Measurements from ENCODE around the gene C1orf174. TPM values are rescaled to one million over a fixed set of nuclear protein-coding genes. Genes with fewer than 3 reads are reported as not detected.

Gene C1orf174
- polyA plus RNA-seq, 1 donor = 37.9 TPM

DNA sequence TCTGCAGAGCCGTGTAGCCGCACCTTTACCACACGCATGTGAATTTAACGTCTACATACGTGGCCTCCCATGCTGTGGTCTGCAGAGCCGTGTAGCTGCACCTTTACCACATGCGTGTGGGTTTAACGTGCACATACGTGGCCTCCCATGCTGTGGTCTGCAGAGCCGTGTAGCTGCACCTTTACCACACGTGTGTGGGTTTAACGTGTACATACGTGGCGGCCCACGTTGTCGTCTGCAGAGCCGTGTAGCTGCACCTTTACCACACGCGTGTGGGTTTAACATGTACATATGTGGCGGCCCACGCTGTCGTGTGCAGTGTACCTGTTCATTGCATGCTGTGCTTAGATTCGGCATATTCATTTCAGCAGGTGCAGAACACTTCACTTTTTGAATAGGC lies 25.3 kb downstream of the C1orf174 start:
- no peak for DNase-seq

GRCh38 chr1:3872546-3872945 lies 27.5 kb downstream of the C1orf174 start:
- no peak for DNase-seq

- DNase-seq = no peak
These were observed 28.6 kb downstream of the C1orf174 start for GRCh38 chr1:3871451-3871805.

GRCh38 chr1:3869751-3870301 lies 30.2 kb downstream of the C1orf174 start:
- DNase-seq = no peak

DNA sequence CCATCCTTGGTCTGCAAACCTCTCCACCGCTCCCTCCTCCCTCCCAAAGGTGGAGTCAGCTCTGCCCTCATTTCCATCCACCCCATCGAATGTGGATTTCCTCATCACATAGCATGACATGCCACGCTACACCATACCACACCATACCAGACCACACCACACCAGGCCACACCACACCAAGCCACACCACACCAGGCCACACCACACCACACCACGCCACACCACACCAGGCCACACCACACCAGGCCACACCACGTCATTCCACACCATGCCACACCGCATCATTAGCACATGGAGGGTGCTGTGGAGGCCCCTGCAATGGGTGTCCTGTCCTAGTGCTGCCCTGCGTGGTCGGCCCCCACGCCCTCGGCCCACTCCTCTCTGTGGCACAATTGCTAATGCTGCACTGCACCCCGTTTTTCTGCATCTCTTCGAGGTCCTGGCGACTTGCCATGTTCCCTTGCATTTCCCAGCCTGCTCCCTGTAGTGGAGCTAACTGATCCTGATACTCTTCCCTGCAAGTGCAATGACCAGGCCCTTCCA lies 31.5 kb downstream of the C1orf174 start:
- no peak for DNase-seq

DNA sequence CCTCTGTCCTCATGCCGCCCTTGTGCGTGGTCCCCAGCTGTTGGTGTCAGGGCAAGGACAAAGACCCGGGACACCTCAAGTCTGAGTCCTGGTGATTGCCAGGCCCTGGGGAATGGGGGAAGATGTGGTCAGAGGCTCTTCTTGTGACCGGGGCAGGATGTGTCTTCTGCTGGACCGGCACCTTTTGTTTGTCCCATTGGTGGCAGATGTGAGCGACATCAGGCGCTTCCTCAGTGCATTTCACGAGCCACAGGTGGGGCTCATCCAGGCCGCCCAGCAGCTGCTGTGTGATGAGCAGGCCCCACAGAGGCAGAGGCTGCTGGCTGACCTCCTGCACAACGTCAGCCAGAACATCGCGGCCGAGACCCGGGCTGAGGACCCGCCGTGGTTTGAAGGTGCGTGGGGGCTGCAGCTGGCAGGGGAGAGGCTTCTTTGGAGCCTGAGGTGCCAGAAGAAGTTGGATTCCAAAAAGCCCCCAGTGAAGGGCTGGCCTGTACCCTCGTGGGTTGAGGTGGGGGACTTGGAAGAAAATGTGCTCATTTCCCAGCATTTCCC lies 34.4 kb downstream of the C1orf174 start:
- DNase-seq = no peak

- DNase-seq = no peak
These were observed 35.2 kb downstream of the C1orf174 start for GRCh38 chr1:3864884-3865283.

DNA sequence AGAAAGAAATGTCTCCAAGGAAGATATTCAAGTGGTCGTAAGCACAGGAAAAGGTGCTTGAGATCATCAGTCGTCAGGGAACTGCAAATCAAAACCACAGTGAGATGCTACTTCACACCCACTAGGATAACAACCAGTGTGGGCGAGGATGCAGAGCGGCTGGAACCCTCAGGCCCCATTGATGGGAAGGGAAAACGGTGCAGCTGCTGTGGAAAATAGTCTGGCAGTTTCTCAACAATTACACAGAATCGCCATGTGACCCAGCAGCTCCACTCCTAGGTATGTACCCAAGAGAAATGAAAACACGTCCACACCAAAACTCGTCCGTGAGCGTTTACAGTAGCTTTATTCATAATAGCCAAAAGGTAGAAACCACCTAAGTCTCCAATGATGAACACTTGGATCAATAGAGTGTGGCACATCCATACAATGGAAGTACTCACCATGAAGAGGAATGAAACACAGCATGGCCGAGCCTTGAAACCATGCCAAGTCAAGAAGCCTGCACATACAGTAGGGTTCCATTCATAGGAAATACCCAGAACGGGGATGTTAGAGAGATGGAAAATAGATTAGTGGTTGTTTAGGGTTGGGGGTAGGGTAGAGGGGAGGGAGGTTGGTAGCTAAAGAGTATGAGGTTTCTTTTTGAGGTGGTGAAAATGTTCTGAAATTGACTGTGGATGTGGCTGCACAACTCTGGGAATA lies 36.7 kb downstream of the C1orf174 start:
- no peak for DNase-seq

- no peak for DNase-seq
These were observed 41.7 kb downstream of the C1orf174 start for GRCh38 chr1:3858231-3858981.

- DNase-seq = no peak
These were observed 42.3 kb downstream of the C1orf174 start for GRCh38 chr1:3857791-3858129.

GRCh38 chr1:3856923-3857790 lies 42.9 kb downstream of the C1orf174 start, which contains the start of the genes CEP104 and DFFB:
TSS of gene CEP104 (minus strand) at chr1:3857211. CDS start at chr1:3852407, 4,804 bp downstream.
TSS of gene DFFB (plus strand) at chr1:3857476. CDS start at chr1:3857604, 128 bp downstream.
- peak; percentile 94 for DNase-seq

- DNase-seq = no peak
These were observed 47.2 kb downstream of the C1orf174 start for GRCh38 chr1:3852711-3853485.

GRCh38 chr1:3852091-3852490 lies 48.0 kb downstream of the C1orf174 start:
- no peak for DNase-seq

DNA sequence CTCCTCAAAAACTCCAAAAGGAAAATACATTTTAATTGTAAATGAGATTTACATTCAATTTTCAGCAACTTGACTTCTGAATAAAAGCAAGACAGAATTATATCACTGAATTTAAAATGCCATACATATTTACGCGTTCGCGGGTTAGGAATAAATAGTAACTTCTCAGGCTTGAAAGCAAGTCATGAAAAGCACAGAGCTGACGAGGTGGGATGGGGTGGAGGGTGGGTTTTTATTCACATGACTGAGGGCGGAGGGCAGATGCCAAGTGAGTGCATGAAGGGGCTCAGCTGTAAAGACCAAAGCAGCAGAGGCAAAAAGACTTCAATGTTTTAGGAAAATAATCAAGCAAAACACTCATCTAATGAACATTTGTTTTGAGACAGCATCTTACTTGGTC lies 48.8 kb downstream of the C1orf174 start:
- DNase-seq = no peak

- no peak for DNase-seq
These were observed 49.2 kb downstream of the C1orf174 start for GRCh38 chr1:3850857-3851256.

DNA sequence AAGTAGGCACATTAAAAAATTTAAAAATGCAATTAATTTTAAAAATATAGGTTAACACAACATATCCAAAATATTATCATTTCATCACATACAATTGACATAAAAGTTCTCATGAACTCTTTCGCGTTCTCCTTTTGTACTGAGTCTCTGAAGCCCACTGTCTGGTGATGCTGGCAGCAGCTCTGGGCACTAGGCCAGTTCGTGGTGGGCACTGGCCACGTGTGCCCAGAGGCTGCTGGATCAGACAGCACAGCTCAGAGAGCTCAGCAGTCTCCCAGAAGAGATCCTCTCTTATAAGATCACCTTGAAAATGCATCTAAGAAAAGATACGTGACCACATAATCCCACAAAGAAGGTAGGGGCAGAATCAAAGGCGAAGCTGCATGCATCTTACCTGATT lies 53.0 kb downstream of the C1orf174 start:
- no peak for DNase-seq

- DNase-seq = no peak
These were observed 53.5 kb downstream of the C1orf174 start for GRCh38 chr1:3846541-3846940.

DNA sequence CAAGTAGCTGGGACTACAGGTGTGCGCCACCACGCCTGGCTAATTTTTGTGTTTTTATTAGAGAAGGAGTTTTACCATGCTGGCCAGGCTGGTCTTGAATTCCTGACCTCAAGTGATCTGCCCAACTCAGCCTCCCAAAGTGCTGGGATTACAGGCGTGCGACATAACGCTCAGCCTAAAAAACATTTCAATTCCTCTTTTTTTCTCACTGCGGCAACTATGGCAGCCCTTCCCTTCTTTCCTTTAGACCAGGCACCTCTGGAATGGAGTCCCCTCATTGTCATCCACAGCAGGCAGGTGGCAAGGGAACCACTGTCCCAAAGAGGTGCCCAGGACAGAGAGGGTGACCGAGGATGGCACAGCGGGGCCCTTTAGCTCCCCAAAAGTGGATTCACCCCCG lies 57.2 kb downstream of the C1orf174 start:
- DNase-seq = no peak

GRCh38 chr1:3841491-3841890 lies 58.6 kb downstream of the C1orf174 start:
- no peak for DNase-seq

Data from left kidney (tissue), 2 donors.